ENCODE results near the gene AIFM2. TPM values are rescaled to one million over a fixed set of nuclear protein-coding genes. Genes with fewer than 3 reads are reported as not detected.

Gene AIFM2
- total and polyA plus RNA-seq, 2 of the 13 experiments (the other 11 are each of a cell fraction or from before 2014, with no cell fraction given): 20.3 to 29.5 TPM

DNA sequence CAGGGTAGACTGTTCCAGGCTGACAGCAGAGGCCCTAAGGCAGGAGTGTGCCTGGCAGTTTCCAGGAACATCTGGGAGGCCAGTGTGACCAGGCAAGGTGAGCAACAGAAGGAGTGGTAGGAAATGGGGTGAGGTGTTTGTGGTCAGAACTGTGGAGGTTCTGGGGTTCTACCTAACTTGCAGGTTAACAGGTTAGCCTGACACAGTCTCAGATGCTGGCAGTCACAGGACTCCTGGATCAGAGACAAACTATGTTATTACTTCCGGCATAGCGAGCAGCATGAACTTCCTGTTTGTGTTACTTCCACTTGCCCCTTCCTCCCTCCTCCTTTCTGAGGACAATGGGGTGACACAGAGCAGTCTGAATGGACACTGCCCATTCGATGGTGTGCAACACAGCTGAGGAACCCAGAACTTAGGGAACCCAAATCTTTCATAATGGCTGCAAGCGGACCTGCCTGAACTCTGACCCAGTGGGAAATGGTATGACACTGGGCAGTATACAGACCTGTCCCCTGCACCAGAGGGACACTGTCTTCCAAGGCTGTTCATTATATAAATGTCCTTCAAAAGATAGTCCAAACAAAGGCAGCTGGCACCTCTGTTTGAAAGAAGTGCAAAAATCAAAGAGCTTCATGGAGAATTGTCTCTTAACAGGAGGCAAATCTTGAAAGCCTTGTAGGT is 41.6 kb upstream of the AIFM2 start (continued):
- TF ChIP-seq, protein P1, sequence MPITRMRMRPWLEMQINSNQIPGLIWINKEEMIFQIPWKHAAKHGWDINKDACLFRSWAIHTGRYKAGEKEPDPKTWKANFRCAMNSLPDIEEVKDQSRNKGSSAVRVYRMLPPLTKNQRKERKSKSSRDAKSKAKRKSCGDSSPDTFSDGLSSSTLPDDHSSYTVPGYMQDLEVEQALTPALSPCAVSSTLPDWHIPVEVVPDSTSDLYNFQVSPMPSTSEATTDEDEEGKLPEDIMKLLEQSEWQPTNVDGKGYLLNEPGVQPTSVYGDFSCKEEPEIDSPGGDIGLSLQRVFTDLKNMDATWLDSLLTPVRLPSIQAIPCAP (CRISPR knock-in tag; IDR thresholded peaks at IDR 0.05; ENCODE audit: low read depth): 0 out of 2 replicates have a peak, but pooled peaks have one; percentile 79
- 0 out of 2 replicates have a peak, but pooled peaks have one; percentile 19 for TF ChIP-seq GATA4 (IDR thresholded peaks at IDR 0.05; ENCODE audit: borderline replicate concordance, low read depth)
- 0 out of 2 replicates have a peak, but pooled peaks have one; percentile 1 for TF ChIP-seq ZBTB7B (CRISPR knock-in tag; IDR thresholded peaks at IDR 0.05)
- TF ChIP-seq ZNF263 (CRISPR knock-in tag; IDR thresholded peaks at IDR 0.05): peak; percentile 67; the same call in 1 of the 2 replicates
- no peak for TF ChIP-seq CBX1 (IDR thresholded peaks at IDR 0.05; ENCODE audit: low read depth)
- TF ChIP-seq, protein P2, sequence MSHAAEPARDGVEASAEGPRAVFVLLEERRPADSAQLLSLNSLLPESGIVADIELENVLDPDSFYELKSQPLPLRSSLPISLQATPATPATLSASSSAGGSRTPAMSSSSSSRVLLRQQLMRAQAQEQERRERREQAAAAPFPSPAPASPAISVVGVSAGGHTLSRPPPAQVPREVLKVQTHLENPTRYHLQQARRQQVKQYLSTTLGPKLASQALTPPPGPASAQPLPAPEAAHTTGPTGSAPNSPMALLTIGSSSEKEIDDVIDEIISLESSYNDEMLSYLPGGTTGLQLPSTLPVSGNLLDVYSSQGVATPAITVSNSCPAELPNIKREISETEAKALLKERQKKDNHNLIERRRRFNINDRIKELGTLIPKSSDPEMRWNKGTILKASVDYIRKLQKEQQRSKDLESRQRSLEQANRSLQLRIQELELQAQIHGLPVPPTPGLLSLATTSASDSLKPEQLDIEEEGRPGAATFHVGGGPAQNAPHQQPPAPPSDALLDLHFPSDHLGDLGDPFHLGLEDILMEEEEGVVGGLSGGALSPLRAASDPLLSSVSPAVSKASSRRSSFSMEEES (CRISPR knock-in tag; IDR thresholded peaks at IDR 0.05): peak; percentile 82; the same call in 1 of the 2 replicates
- TF ChIP-seq LCORL (IDR thresholded peaks at IDR 0.05): no peak
- TF ChIP-seq LCORL (CRISPR knock-in tag; IDR thresholded peaks at IDR 0.05): no peak
- TF ChIP-seq, protein P3, sequence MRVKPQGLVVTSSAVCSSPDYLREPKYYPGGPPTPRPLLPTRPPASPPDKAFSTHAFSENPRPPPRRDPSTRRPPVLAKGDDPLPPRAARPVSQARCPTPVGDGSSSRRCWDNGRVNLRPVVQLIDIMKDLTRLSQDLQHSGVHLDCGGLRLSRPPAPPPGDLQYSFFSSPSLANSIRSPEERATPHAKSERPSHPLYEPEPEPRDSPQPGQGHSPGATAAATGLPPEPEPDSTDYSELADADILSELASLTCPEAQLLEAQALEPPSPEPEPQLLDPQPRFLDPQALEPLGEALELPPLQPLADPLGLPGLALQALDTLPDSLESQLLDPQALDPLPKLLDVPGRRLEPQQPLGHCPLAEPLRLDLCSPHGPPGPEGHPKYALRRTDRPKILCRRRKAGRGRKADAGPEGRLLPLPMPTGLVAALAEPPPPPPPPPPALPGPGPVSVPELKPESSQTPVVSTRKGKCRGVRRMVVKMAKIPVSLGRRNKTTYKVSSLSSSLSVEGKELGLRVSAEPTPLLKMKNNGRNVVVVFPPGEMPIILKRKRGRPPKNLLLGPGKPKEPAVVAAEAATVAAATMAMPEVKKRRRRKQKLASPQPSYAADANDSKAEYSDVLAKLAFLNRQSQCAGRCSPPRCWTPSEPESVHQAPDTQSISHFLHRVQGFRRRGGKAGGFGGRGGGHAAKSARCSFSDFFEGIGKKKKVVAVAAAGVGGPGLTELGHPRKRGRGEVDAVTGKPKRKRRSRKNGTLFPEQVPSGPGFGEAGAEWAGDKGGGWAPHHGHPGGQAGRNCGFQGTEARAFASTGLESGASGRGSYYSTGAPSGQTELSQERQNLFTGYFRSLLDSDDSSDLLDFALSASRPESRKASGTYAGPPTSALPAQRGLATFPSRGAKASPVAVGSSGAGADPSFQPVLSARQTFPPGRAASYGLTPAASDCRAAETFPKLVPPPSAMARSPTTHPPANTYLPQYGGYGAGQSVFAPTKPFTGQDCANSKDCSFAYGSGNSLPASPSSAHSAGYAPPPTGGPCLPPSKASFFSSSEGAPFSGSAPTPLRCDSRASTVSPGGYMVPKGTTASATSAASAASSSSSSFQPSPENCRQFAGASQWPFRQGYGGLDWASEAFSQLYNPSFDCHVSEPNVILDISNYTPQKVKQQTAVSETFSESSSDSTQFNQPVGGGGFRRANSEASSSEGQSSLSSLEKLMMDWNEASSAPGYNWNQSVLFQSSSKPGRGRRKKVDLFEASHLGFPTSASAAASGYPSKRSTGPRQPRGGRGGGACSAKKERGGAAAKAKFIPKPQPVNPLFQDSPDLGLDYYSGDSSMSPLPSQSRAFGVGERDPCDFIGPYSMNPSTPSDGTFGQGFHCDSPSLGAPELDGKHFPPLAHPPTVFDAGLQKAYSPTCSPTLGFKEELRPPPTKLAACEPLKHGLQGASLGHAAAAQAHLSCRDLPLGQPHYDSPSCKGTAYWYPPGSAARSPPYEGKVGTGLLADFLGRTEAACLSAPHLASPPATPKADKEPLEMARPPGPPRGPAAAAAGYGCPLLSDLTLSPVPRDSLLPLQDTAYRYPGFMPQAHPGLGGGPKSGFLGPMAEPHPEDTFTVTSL (CRISPR knock-in tag; IDR thresholded peaks at IDR 0.05; ENCODE audit: borderline replicate concordance): peak; percentile 51; the same call in 1 of the 2 replicates
- TF ChIP-seq FOXA3 (CRISPR knock-in tag; IDR thresholded peaks at IDR 0.05): 0 out of 2 replicates have a peak, but pooled peaks have one; percentile 43
- TF ChIP-seq HDAC2 (CRISPR knock-in tag; IDR thresholded peaks at IDR 0.05): peak; percentile 71
- TF ChIP-seq ZBTB7A (CRISPR knock-in tag; IDR thresholded peaks at IDR 0.05): no peak
- TF ChIP-seq GATAD2A (CRISPR knock-in tag; IDR thresholded peaks at IDR 0.05): peak; percentile 71; the same call in 1 of the 2 replicates
- TF ChIP-seq ZFY (CRISPR knock-in tag; IDR thresholded peaks at IDR 0.05): peak; percentile 66
- TF ChIP-seq MAFK (conservative IDR thresholded peaks at IDR 0.05 in 1 of 2, IDR thresholded peaks at IDR 0.05 in 1 of 2; ENCODE audit: low read length in 2 of 2): no peak
- peak; percentile 43; the same call in 1 of the 2 replicates for TF ChIP-seq BCL6 (CRISPR knock-in tag; IDR thresholded peaks at IDR 0.05)
- TF ChIP-seq, protein P4, sequence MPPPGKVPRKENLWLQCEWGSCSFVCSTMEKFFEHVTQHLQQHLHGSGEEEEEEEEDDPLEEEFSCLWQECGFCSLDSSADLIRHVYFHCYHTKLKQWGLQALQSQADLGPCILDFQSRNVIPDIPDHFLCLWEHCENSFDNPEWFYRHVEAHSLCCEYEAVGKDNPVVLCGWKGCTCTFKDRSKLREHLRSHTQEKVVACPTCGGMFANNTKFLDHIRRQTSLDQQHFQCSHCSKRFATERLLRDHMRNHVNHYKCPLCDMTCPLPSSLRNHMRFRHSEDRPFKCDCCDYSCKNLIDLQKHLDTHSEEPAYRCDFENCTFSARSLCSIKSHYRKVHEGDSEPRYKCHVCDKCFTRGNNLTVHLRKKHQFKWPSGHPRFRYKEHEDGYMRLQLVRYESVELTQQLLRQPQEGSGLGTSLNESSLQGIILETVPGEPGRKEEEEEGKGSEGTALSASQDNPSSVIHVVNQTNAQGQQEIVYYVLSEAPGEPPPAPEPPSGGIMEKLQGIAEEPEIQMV (CRISPR knock-in tag; IDR thresholded peaks at IDR 0.05; ENCODE audit: low read depth): no peak
- 0 out of 2 replicates have a peak, but pooled peaks have one; percentile 39 for TF ChIP-seq JUN (CRISPR knock-in tag; IDR thresholded peaks at IDR 0.05)

All from HepG2 (cell line).